Kidney (tissue), 14 donors: Measurements from ENCODE around the gene PSAPL1. TPM values are rescaled to one million over a fixed set of nuclear protein-coding genes. Genes with fewer than 3 reads are reported as not detected.

Experiments used
- DNase-seq, 5 donors: peaks; one replicate each; pipeline ENCODE4 v3.0.0-alpha.2; 2013 to 2020
- FAIRE-seq: peaks from 2 replicates; lab custom pipeline; 2012; peaks lifted over from hg19 to GRCh38; lab: Jason Lieb, UNC
- H3K27ac ChIP-seq, 2 donors: one replicate each; pipeline ENCODE4 v1.7.0; 2013; ENCODE audit warnings: low read depth in 2 of 2, low read length in 2 of 2, inconsistent platforms in 1 of 2
- H3K27me3 ChIP-seq: one replicate; pipeline ENCODE4 v1.7.1; 2013; ENCODE audit warnings: low read length, inconsistent platforms; ENCODE audit not compliant: control insufficient read depth, insufficient read depth
- H3K36me3 ChIP-seq, 3 donors: one replicate each; pipeline versions ENCODE4 v1.7.0 to v1.7.1; 2013; ENCODE audit warnings: low read length in 3 of 3, control low read depth in 1 of 3, inconsistent platforms in 1 of 3; ENCODE audit not compliant: insufficient read depth in 3 of 3, control insufficient read depth in 2 of 3
- H3K4me1 ChIP-seq, 3 donors: one replicate each; pipeline versions ENCODE4 v1.7.0 to v1.7.1; 2013; ENCODE audit warnings: low read length in 3 of 3, inconsistent platforms in 1 of 3, low read depth in 1 of 3; ENCODE audit not compliant: control insufficient read depth in 2 of 3, insufficient read depth in 2 of 3
- H3K4me3 ChIP-seq, 3 donors: one replicate each; pipeline versions ENCODE4 v1.7.0 to v1.8.1; 2013; ENCODE audit warnings: low read length in 3 of 3, control low read depth in 1 of 3, inconsistent platforms in 1 of 3
- H3K9ac ChIP-seq, 3 donors: one replicate each; pipeline versions ENCODE4 v1.7.0 to v1.7.1; 2013; ENCODE audit warnings: low read length in 3 of 3, control low read depth in 1 of 3, inconsistent platforms in 1 of 3
- H3K9me3 ChIP-seq, 3 donors: one replicate each; pipeline versions ENCODE4 v1.7.0 to v1.7.1; 2013; ENCODE audit warnings: low read length in 3 of 3, control low read depth in 1 of 3, inconsistent platforms in 1 of 3; ENCODE audit not compliant: control insufficient read depth in 2 of 3, insufficient read depth in 1 of 3
- intact Hi-C: fragments of 100-400 bp; cut with DNase I; formaldehyde crosslinking; loops from one replicate; pipeline ENCODE4 v1.11.1; 2022
- polyA plus RNA-seq: library from polyadenylated mRNA; stranded (reverse); fragments of 350-450 nt; fragmentation: Illumina TruSeq; extraction: RNeasy Lipid Tissue Mini Kit (QIAGEN cat#74804); gene quantifications from one replicate; pipeline ENCODE4 v1.2.3, GENCODE V29; 2014; ENCODE audit warnings: low read depth, low replicate concordance; ENCODE audit not compliant: insufficient read depth
- total RNA-seq: library from RNA; stranded (reverse); fragmentation: NEBNext Ultra II Directional; extraction: Animal tissue kit (Norgen Biotek cat#: 25700); gene quantifications from one replicate; pipeline ENCODE4 v1.2.1, GENCODE V29; 2021
- TF ChIP-seq, protein P1 (sequence below): IDR thresholded peaks from 3 replicates; pipeline ENCODE4 v1.5.1; 2012; ENCODE audit warnings: mild to moderate bottlenecking, moderate library complexity, borderline replicate concordance; ENCODE audit not compliant: insufficient read depth; ENCODE audit errors: extremely low read depth
- donor health status: control.
- donor health status: control.
- donor health status: control.
- donor health status: control.
- donor health status: control.
- donor health status: DM: yes; HTN: yes; CAD: no.
- donor health status: Normal renal cell carcinoma (clear cell type).

Gene PSAPL1
- total and polyA plus RNA-seq, 2 donors from 2014 or later, result not detected

DNA sequence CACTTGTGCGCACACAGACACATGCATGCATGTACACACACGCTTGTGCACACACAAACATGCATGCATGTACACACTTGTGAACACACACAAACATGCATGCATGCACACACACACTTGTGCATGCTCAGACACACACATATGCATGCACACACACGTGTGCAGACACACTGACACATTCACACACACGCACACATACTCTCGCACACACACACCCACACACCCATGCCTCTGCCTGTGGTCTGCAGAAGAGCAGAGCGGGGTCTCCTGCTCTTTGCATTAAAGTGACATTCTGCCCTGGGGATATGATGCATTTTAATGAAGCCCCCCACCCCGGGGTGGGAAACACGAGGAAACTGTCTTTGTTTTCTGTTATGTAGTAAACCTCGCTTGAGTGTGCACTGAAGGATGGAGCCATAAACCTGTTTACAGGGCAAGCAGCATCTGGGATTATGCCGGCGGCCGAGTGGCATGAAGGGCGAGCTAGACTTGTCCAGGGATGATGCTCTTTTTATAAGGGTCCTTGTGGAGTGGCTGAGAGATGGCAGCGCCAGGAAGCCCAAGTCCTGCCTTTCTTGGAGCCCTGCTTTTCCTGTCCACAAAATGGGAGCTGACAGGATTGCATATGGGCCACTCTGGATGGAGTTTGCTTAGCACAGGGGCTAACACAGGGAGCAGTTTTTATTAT lies 17.8 kb downstream of the PSAPL1 start:
- Histone ChIP-seq H3K36me3 (no peaks in the 10 kb centered on the region), H3K4me3 (no peak overlapping the region), H3K27me3 (no peaks in the 10 kb centered on the region), H3K4me1 (no peaks in the 10 kb centered on the region), H3K9ac (no peak overlapping the region), H3K9me3 (peaks cover 0 to 9% (median 1%) of the 10 kb centered on the region in 3 donors), H3K27ac (no peak overlapping the region)
- TF ChIP-seq, protein P1, sequence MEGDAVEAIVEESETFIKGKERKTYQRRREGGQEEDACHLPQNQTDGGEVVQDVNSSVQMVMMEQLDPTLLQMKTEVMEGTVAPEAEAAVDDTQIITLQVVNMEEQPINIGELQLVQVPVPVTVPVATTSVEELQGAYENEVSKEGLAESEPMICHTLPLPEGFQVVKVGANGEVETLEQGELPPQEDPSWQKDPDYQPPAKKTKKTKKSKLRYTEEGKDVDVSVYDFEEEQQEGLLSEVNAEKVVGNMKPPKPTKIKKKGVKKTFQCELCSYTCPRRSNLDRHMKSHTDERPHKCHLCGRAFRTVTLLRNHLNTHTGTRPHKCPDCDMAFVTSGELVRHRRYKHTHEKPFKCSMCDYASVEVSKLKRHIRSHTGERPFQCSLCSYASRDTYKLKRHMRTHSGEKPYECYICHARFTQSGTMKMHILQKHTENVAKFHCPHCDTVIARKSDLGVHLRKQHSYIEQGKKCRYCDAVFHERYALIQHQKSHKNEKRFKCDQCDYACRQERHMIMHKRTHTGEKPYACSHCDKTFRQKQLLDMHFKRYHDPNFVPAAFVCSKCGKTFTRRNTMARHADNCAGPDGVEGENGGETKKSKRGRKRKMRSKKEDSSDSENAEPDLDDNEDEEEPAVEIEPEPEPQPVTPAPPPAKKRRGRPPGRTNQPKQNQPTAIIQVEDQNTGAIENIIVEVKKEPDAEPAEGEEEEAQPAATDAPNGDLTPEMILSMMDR, result no peak
- FAIRE-seq (no peak), DNase-seq (peak in 2 of 5 donors; percentile 11 to 23)
- intact Hi-C loops, result no loop called here

DNA sequence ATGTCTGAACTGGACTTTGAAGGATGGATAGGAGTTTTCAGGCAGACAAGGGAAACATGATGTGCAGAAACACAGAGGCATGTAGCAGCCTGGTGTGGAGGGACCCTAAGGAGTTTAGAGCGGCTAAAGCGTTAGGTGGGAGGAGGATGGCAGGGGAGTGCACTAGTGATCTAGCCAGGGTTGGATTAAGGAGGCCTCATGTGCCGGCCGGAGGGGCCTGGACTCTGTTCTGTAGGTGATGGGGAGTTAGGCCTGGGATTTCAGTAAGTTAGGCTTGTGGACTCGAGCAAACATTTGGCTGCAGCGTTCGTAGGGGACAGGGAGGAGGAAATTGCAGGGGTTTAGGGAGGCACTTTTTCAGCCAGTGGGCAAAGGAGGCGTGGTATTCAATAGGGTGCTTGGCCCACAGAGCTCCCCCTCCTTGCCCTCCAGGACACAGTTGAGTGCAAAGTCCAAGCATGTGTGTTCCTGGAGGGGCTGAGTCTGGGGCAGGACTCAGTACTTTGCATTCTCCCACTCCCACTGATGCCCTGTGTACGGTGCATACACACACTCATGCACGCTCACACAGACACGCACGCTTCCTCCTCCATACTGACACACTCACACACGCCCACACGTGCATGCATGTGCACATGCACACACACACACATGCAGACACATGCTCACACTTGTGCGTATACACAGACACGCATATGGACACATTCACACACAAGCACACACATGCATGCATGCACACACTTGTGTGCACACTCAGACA lies 18.6 kb downstream of the PSAPL1 start:
- no peaks in the 10 kb centered on the region for H3K36me3 ChIP-seq
- peaks cover 0 to 9% (median 1%) of the 10 kb centered on the region in 3 donors for H3K9me3 ChIP-seq
- no peak overlapping the region for H3K27ac ChIP-seq
- H3K4me3 ChIP-seq, result no peak overlapping the region
- H3K9ac ChIP-seq, result no peak overlapping the region
- TF ChIP-seq, protein P1, result no peak
- no peak for FAIRE-seq
- no peaks in the 10 kb centered on the region for H3K4me1 ChIP-seq
- DNase-seq, result peak in 3 of 5 donors; percentile 14 to 34 (median 26)
- intact Hi-C loops, result no loop called here
- no peaks in the 10 kb centered on the region for H3K27me3 ChIP-seq

DNA sequence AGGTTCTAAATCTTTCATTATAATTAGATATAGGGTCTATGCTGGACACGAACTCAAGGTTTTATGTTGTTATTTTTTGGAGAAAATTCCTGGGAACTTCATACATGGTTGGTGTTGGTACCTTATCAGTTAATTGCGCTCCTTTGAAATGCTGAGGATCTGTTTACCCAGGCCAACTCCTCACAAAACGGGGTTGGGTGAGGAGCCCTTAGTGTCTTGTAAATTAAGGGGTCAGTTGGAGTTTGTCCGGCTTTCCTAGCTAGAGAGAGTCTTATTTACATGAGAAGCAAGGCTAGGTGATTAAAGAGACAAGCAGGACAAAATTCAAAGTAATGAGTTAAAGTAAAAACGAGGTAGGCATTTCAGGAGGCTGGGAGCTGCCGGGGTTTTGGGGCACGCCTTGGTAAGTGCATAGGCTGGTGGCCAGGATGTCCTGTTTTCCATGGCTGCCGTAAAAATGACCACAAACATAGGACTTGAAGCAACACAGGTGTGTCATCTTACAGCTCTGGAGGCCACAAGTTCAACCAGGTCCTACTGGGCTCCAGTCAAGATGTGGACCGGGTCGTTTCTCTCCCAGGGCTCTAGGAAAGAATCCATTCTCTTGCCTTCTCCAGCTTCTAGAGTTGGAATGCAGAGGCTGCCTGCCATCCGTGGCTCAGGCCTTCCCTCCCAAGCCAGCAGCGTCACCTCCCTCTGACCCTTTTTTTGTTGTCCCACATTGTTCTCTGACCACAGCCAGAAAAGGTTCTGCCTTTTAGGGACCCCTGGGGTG lies 19.8 kb downstream of the PSAPL1 start:
- no peaks in the 10 kb centered on the region for H3K36me3 ChIP-seq
- intact Hi-C loops, result no loop called here
- TF ChIP-seq, protein P1, result no peak
- H3K9me3 ChIP-seq, result peaks cover 0 to 9% (median 1%) of the 10 kb centered on the region in 3 donors
- H3K4me1 ChIP-seq, result no peaks in the 10 kb centered on the region
- DNase-seq, result peak in 3 of 5 donors; percentile 9 to 28 (median 10)
- no peak overlapping the region for H3K27ac ChIP-seq
- no peak for FAIRE-seq
- H3K27me3 ChIP-seq, result no peaks in the 10 kb centered on the region
- H3K9ac ChIP-seq, result no peak overlapping the region
- H3K4me3 ChIP-seq, result no peak overlapping the region
